H9 (cell line): ENCODE data around the gene DEPDC5. TPM values are rescaled to one million over a fixed set of nuclear protein-coding genes. Genes with fewer than 3 reads are reported as not detected.

Source experiments
- DNase-seq: peaks from one replicate; pipeline ENCODE4 v3.0.0-alpha.2; 2017
- H2AFZ ChIP-seq: one replicate; pipeline ENCODE4 v1.6.1; 2013; ENCODE audit warnings: mild to moderate bottlenecking, low read length, control low read depth, moderate library complexity
- H2AK5ac ChIP-seq: 2 replicates; pipeline ENCODE4 v1.6.1; 2013; ENCODE audit warnings: low read length, control low read depth, mixed read lengths; ENCODE audit not compliant: insufficient read length
- H2BK120ac ChIP-seq: one replicate; pipeline ENCODE4 v1.6.1; 2013; ENCODE audit warnings: low read depth, mild to moderate bottlenecking, low read length, control low read depth, inconsistent platforms; ENCODE audit not compliant: poor library complexity, severe bottlenecking
- H2BK12ac ChIP-seq: 2 replicates; pipeline ENCODE4 v1.6.1; 2013; ENCODE audit warnings: low read length, control low read depth, mixed read lengths, low read depth; ENCODE audit not compliant: insufficient read length
- H2BK15ac ChIP-seq: 2 replicates; pipeline ENCODE4 v1.6.1; 2013; ENCODE audit warnings: low read depth, low read length, control low read depth
- H2BK20ac ChIP-seq: one replicate; pipeline ENCODE4 v1.6.1; 2013; ENCODE audit warnings: low read depth, mild to moderate bottlenecking, low read length, control low read depth, inconsistent platforms; ENCODE audit not compliant: poor library complexity, severe bottlenecking
- H2BK5ac ChIP-seq: 2 replicates; pipeline ENCODE4 v1.6.1; 2013; ENCODE audit warnings: low read length, control low read depth, mixed read lengths; ENCODE audit not compliant: insufficient read length
- H3K14ac ChIP-seq: 2 replicates; pipeline ENCODE4 v1.6.1; 2013; ENCODE audit warnings: low read length, control low read depth; ENCODE audit not compliant: insufficient read depth
- H3K18ac ChIP-seq: 2 replicates; pipeline ENCODE4 v1.6.1; 2013; ENCODE audit warnings: low read depth, mild to moderate bottlenecking, mixed read lengths, low read length, control low read depth; ENCODE audit not compliant: insufficient read length
- H3K23ac ChIP-seq: 2 replicates; pipeline ENCODE4 v1.6.1; 2013; ENCODE audit warnings: low read length, control low read depth, mixed read lengths, low read depth; ENCODE audit not compliant: insufficient read length
- H3K23me2 ChIP-seq: 2 replicates; pipeline ENCODE4 v1.6.1; 2013; ENCODE audit warnings: low read depth, mild to moderate bottlenecking, mixed read lengths, low read length, control low read depth; ENCODE audit not compliant: insufficient read length, poor library complexity, severe bottlenecking
- H3K27ac ChIP-seq: 2 replicates; pipeline ENCODE4 v1.5.1; 2013; ENCODE audit warnings: low read length, control low read depth, mixed read lengths, low read depth; ENCODE audit not compliant: insufficient read length
- H3K27me3 ChIP-seq: 2 replicates; pipeline ENCODE4 v1.6.1; 2013; ENCODE audit warnings: low read length, control low read depth, inconsistent platforms; ENCODE audit not compliant: insufficient read depth
- H3K4ac ChIP-seq: 2 replicates; pipeline ENCODE4 v1.6.1; 2013; ENCODE audit warnings: low read depth, mild to moderate bottlenecking, control low read depth, inconsistent platforms, low read length, moderate library complexity
- H3K4me1 ChIP-seq: 2 replicates; pipeline ENCODE4 v1.6.1; 2013; ENCODE audit warnings: low read length, control low read depth, inconsistent platforms; ENCODE audit not compliant: insufficient read depth
- H3K4me2 ChIP-seq: 2 replicates; pipeline ENCODE4 v1.6.1; 2013; ENCODE audit warnings: low read length, control low read depth, mixed read lengths; ENCODE audit not compliant: insufficient read length, insufficient read depth
- H3K56ac ChIP-seq: 2 replicates; pipeline ENCODE4 v1.6.1; 2013; ENCODE audit warnings: low read depth, mild to moderate bottlenecking, mixed read lengths, low read length, control low read depth; ENCODE audit not compliant: insufficient read length
- H3K79me1 ChIP-seq: 2 replicates; pipeline ENCODE4 v1.6.1; 2013; ENCODE audit warnings: low read depth, mild to moderate bottlenecking, moderate library complexity, low read length, control low read depth, inconsistent platforms; ENCODE audit not compliant: insufficient read depth, poor library complexity, severe bottlenecking
- H3K79me2 ChIP-seq: 2 replicates; pipeline ENCODE4 v1.6.1; 2013; ENCODE audit warnings: low read length, control low read depth, inconsistent platforms; ENCODE audit not compliant: insufficient read depth
- H3K9ac ChIP-seq: 2 replicates; pipeline ENCODE4 v1.6.1; 2013; ENCODE audit warnings: low read length, control low read depth, mixed read lengths; ENCODE audit not compliant: insufficient read length; ENCODE audit errors: extremely low read depth
- H3K9me3 ChIP-seq: one replicate; pipeline ENCODE4 v1.6.1; 2013; ENCODE audit warnings: low read depth, low read length, inconsistent platforms; ENCODE audit not compliant: control insufficient read depth
- H3T11ph ChIP-seq: one replicate; pipeline ENCODE4 v1.6.1; 2013; ENCODE audit warnings: mild to moderate bottlenecking, low read length, control low read depth, inconsistent platforms
- H4K20me1 ChIP-seq: one replicate; pipeline ENCODE4 v1.6.1; 2013; ENCODE audit not compliant: control insufficient read depth, insufficient read length, insufficient read depth
- H4K5ac ChIP-seq: 2 replicates; pipeline ENCODE4 v1.6.1; 2013; ENCODE audit warnings: low read depth, mild to moderate bottlenecking, mixed read lengths, low read length, control low read depth; ENCODE audit not compliant: insufficient read length
- H4K8ac ChIP-seq: replicated peaks from 2 replicates; pipeline ENCODE4 v1.6.1; 2013; ENCODE audit warnings: low read length, control low read depth, mixed read lengths, low read depth; ENCODE audit not compliant: insufficient read length
- H4K91ac ChIP-seq: 2 replicates; pipeline ENCODE4 v1.6.1; 2013; ENCODE audit warnings: low read depth, mild to moderate bottlenecking, moderate library complexity, mixed read lengths, low read length, control low read depth; ENCODE audit not compliant: insufficient read length
- H3K27ac Mint-ChIP-seq, 3 experiments: 2 replicates in 2 of 3; 3 replicates in 1 of 3; pipeline ENCODE4 v1.8.0; 2020 to 2021; ENCODE audit warnings: mixed read lengths in 3 of 3, mild to moderate bottlenecking in 1 of 3, moderate library complexity in 1 of 3
- H3K27me3 Mint-ChIP-seq: 2 replicates; pipeline ENCODE4 v1.8.0; 2021; ENCODE audit warnings: low read depth, mild to moderate bottlenecking, moderate library complexity, mixed read lengths
- H3K36me3 Mint-ChIP-seq, 3 experiments: 2 replicates in 2 of 3; 3 replicates in 1 of 3; pipeline ENCODE4 v1.8.0; 2020 to 2021; ENCODE audit warnings: low read depth in 3 of 3, mixed read lengths in 3 of 3; ENCODE audit not compliant: insufficient read depth in 1 of 3
- H3K4me1 Mint-ChIP-seq, 2 experiments: 2 replicates each; pipeline ENCODE4 v1.8.0; 2020; ENCODE audit warnings: mixed read lengths in 2 of 2
- H3K4me3 Mint-ChIP-seq, 2 experiments: 2 replicates in 1 of 2; 3 replicates in 1 of 2; pipeline ENCODE4 v1.8.0; 2020 to 2021; ENCODE audit warnings: mild to moderate bottlenecking in 2 of 2, mixed read lengths in 2 of 2, moderate library complexity in 1 of 2
- H3K9me3 Mint-ChIP-seq, 2 experiments: 2 replicates in 1 of 2; 3 replicates in 1 of 2; pipeline ENCODE4 v1.8.0; 2020; ENCODE audit warnings: mild to moderate bottlenecking in 2 of 2, mixed read lengths in 2 of 2, moderate library complexity in 1 of 2
- CTCF ChIP-seq: fragments of 200-600 bp; sonication (generic); conservative IDR thresholded peaks from 3 replicates; pipeline ENCODE4 v1.8.0; 2021; ENCODE audit warnings: antibody characterized with exemption, mild to moderate bottlenecking
- WGBS: extraction: QIAGEN DNeasy Blood & Tissue Kit; methylation state at CpG from one replicate; pipeline ENCODE4 v1.1.7; 2013; ENCODE audit warnings: missing lambda C conversion rate, low lambda C conversion rate, mixed read lengths; ENCODE audit not compliant: insufficient read length; ENCODE audit errors: extremely low coverage; 5-methylcytosine and 5-hydroxymethylcytosine counted together
- total RNA-seq: library from RNA; stranded (reverse); gene quantifications from 2 replicates; pipeline ENCODE4 v1.2.1, GENCODE V29; 2021

The DEPDC5 gene
- total RNA-seq, 1 experiment from 2014 or later: 29.2 TPM

GRCh38 chr22:31925056-31925455 is 171.2 kb downstream of the DEPDC5 start:
- Histone ChIP-seq H3K4me2 (no peak overlapping the region), H2BK5ac (no peak overlapping the region), H3K79me1 (no peaks in the 10 kb centered on the region), H3K14ac (no peak overlapping the region), H3K23ac (no peak overlapping the region), H2BK20ac (no peak overlapping the region), H3K79me2 (no peaks in the 10 kb centered on the region), H2BK15ac (no peak overlapping the region), H3K9ac (no peak overlapping the region), H3K4ac (no peak overlapping the region), H3K27ac (no peak overlapping the region), H3K4me1 (no peaks in the 10 kb centered on the region), H2BK12ac (no peak overlapping the region), H4K8ac (no peak overlapping the region), H3K23me2 (no peaks in the 10 kb centered on the region), H2BK120ac (no peak overlapping the region), H2AFZ (no peak overlapping the region), H4K91ac (no peak overlapping the region), H3K9me3 (no peaks in the 10 kb centered on the region), H3K56ac (no peak overlapping the region), H3K27me3 (no peaks in the 10 kb centered on the region), H4K5ac (no peak overlapping the region), H4K20me1 (no peaks in the 10 kb centered on the region), H3T11ph (no peak overlapping the region), H2AK5ac (no peak overlapping the region), H3K18ac (no peak overlapping the region)
- no peak for TF ChIP-seq CTCF
- H3K36me3 Mint-ChIP-seq: no peaks in the 10 kb centered on the region; a peak in 1 of 7 replicates
- peaks cover 7% of the 10 kb centered on the region for H3K27me3 Mint-ChIP-seq
- no peaks in the 10 kb centered on the region for H3K9me3 Mint-ChIP-seq
- no peak overlapping the region for H3K27ac Mint-ChIP-seq
- WGBS: 100% methylated on average over 1 of the region's 1 CpG
- no peak for DNase-seq
- H3K4me1 Mint-ChIP-seq: peaks cover 2 to 11% of the 10 kb centered on the region in 2 experiments; a peak in 3 of 4 replicates
- H3K4me3 Mint-ChIP-seq: no peak overlapping the region; a peak in 1 of 5 replicates
